NT2/D1 (cell line): ENCODE measurements around the gene SLC37A1.

Source experiments
- YY1 ChIP-seq: IDR thresholded peaks from 2 replicates; pipeline ENCODE4 v1.6.1; 2011; ENCODE audit not compliant: insufficient read length, insufficient read depth
- ZNF274 ChIP-seq: IDR thresholded peaks from 2 replicates; pipeline ENCODE4 v1.6.1; 2011; ENCODE audit warnings: mild to moderate bottlenecking, low read depth, low read length

- no peak for TF ChIP-seq YY1
- no peak for TF ChIP-seq ZNF274
These were observed at the start of gene SLC37A1 for GRCh38 chr21:42513151-42513984.
